Suprapubic skin (tissue), 4 donors: ENCODE data around the gene STARD13. TPM values are rescaled to one million over a fixed set of nuclear protein-coding genes. Genes with fewer than 3 reads are reported as not detected.

Experiments
- DNase-seq, 2 donors: peaks; one replicate each; pipeline ENCODE4 v3.0.0-alpha.2; 2019; ENCODE audit warnings: low spot score in 2 of 2
- H3K27ac ChIP-seq: fragments of 200-600 bp; sonication (generic); one replicate; pipeline ENCODE4 v1.5.1; 2019
- H3K27me3 ChIP-seq: fragments of 200-600 bp; sonication (generic); one replicate; pipeline ENCODE4 v1.5.1; 2019
- H3K36me3 ChIP-seq: fragments of 200-600 bp; sonication (generic); one replicate; pipeline ENCODE4 v1.5.1; 2019
- H3K4me1 ChIP-seq: fragments of 200-600 bp; sonication (generic); one replicate; pipeline ENCODE4 v1.5.1; 2019
- H3K4me3 ChIP-seq: fragments of 200-600 bp; sonication (generic); one replicate; pipeline ENCODE4 v1.5.1; 2019; ENCODE audit warnings: mild to moderate bottlenecking
- H3K9me3 ChIP-seq: fragments of 200-600 bp; sonication (generic); one replicate; pipeline ENCODE4 v1.5.1; 2019
- EP300 ChIP-seq: sonication (generic); formaldehyde crosslinking; IDR thresholded peaks from one replicate; pipeline ENCODE4 v1.6.1; 2017; ENCODE audit warnings: antibody characterized with exemption
- POLR2A ChIP-seq, 2 donors: fragments of 450-650 bp; IDR thresholded peaks; one replicate each; pipeline ENCODE4 v1.6.1; 2017; ENCODE audit warnings: antibody characterized with exemption in 2 of 2, mild to moderate bottlenecking in 2 of 2, moderate library complexity in 2 of 2
- POLR2AphosphoS5 ChIP-seq, 3 donors: sonication (generic); formaldehyde crosslinking; IDR thresholded peaks; one replicate each; pipeline ENCODE4 v1.6.1; 2017; ENCODE audit warnings: antibody characterized with exemption in 3 of 3
- WGBS: methylation state at CpG from one replicate; pipeline ENCODE4 v1.1.5; 2018; 5-methylcytosine and 5-hydroxymethylcytosine counted together
- total RNA-seq, 4 donors: library from RNA; depleted of rRNA; stranded (reverse); fragments of >200 nt; gene quantifications; one replicate each; pipeline ENCODE4 v1.1.0, GENCODE V29; 2016
- TF ChIP-seq, protein P1 (sequence below), 2 donors: fragments of 200-600 bp in 1 of 2; fragments of 450-650 bp in 1 of 2; sonication (generic) in 1 of 2; IDR thresholded peaks; one replicate each; pipeline ENCODE4 v1.5.1; 2016 to 2019; ENCODE audit warnings: antibody characterized with exemption in 2 of 2, mild to moderate bottlenecking in 1 of 2, moderate library complexity in 1 of 2

Gene STARD13
- total RNA-seq, 4 donors from 2014 or later = 7.9 to 31.4 (median 15.9) TPM

DNA sequence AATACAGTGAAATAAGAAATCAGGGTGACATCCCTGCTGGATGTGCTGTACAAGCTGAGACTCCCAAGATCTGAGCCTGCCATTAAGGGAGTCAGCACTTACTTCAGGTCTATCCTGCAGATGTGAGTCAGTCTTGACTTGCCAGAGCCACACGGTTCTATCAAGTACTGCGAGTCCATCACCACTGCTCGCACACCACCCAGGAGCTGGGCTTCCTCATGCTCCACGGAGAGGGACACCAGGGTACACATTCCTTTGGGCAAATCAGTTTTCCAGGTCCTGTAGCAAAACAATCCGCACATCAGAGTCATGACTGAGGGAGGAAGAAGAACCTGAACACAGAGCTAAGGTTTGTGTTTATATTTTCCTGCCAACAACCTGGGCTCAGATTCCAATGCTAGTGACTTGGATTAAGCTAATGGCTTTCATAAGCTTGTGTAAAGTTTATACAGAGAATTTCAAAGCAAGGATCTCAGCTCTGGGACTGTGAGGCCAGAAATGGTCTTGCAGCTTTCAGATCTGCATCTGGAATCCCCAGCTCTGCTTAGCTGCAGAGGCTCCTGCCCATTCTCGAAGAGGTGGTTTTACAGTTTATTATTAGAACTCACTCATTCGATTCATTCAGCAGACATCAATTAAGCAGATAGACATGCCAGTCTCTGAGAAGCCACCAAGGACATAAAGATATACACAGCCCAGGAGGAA, 178.7 kb downstream of the STARD13 start:
- Histone ChIP-seq H3K4me1 (peaks cover 34% of the 10 kb centered on the region), H3K4me3 (no peak overlapping the region), H3K36me3 (peaks cover 50% of the 10 kb centered on the region), H3K27me3 (no peaks in the 10 kb centered on the region), H3K27ac (no peak overlapping the region), H3K9me3 (no peaks in the 10 kb centered on the region)
- 81% methylated on average over 7 of the region's 7 CpGs for WGBS
- DNase-seq = no peak
- TF ChIP-seq POLR2A (IDR thresholded peaks at IDR 0.05) = no peak
- TF ChIP-seq POLR2AphosphoS5 (IDR thresholded peaks at IDR 0.05) = no peak
- TF ChIP-seq, protein P1, sequence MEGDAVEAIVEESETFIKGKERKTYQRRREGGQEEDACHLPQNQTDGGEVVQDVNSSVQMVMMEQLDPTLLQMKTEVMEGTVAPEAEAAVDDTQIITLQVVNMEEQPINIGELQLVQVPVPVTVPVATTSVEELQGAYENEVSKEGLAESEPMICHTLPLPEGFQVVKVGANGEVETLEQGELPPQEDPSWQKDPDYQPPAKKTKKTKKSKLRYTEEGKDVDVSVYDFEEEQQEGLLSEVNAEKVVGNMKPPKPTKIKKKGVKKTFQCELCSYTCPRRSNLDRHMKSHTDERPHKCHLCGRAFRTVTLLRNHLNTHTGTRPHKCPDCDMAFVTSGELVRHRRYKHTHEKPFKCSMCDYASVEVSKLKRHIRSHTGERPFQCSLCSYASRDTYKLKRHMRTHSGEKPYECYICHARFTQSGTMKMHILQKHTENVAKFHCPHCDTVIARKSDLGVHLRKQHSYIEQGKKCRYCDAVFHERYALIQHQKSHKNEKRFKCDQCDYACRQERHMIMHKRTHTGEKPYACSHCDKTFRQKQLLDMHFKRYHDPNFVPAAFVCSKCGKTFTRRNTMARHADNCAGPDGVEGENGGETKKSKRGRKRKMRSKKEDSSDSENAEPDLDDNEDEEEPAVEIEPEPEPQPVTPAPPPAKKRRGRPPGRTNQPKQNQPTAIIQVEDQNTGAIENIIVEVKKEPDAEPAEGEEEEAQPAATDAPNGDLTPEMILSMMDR (IDR thresholded peaks at IDR 0.05) = no peak
- TF ChIP-seq EP300 = no peak

DNA sequence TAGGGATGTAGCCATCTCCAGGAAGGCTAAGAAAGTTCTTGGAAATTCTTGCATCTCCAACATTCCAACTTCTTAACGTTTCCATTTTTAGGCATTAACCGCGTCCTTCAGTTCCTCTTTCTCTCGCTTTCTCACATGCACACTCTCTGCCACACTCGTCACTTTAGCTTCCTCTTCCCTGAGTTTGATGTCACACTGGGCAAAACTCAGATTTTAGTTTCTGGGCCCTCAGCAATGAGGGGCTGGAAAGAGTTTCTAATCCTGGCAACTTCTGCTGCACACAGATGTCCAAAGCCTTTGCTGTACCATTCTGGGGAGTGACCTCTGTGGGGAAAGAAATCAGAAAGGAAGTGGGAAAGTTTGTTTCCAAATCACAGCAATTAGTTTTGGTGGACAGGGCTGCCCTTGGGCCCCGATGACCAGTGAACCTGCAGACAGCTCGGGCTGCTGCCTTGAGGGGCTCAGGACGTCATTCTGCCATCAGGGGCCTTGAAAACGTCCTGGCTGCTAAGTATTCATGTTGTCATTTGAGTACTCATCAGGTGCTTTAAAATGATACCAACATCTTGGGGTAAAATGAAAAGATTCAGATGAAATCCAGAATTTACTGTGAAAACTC, 180.1 kb downstream of the STARD13 start:
- Histone ChIP-seq H3K4me3 (no peak overlapping the region), H3K27me3 (no peaks in the 10 kb centered on the region), H3K9me3 (no peaks in the 10 kb centered on the region), H3K27ac (peak overlapping the region; percentile 22), H3K36me3 (peaks cover 50% of the 10 kb centered on the region), H3K4me1 (peaks cover 21% of the 10 kb centered on the region)
- no peak for DNase-seq
- 70% methylated on average over 9 of the region's 9 CpGs for WGBS
- TF ChIP-seq POLR2AphosphoS5 (IDR thresholded peaks at IDR 0.05) (no peak), POLR2A (IDR thresholded peaks at IDR 0.05) (no peak), EP300 (no peak)
- TF ChIP-seq, protein P1 (IDR thresholded peaks at IDR 0.05) = no peak

DNA sequence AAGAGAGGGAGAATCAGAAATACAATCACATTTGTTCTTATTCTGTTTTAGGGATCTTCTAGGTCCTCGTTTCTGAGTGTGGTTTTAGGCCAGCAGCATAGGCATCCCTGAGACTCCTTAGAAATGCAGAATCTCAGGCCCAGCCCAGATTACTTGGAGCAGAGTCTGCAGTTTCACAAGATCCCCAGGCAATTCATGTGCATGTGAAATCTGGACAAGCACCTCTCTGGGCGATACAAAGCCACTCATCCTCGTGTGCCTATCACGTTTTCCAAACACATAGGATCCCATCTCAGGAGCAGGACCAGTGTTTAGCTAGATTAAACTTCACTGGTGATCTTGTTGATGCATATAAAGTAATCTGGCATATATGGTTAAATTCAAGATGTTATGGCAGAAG, 182.1 kb downstream of the STARD13 start:
- peaks cover 1% of the 10 kb centered on the region for H3K9me3 ChIP-seq
- peaks cover under 1% of the 10 kb centered on the region for H3K4me1 ChIP-seq
- 89% methylated on average over 4 of the region's 4 CpGs for WGBS
- H3K27me3 ChIP-seq = no peaks in the 10 kb centered on the region
- peaks cover 38% of the 10 kb centered on the region for H3K36me3 ChIP-seq
- H3K4me3 ChIP-seq = no peak overlapping the region
- TF ChIP-seq, protein P1 (IDR thresholded peaks at IDR 0.05) = no peak
- TF ChIP-seq EP300 (no peak), POLR2A (IDR thresholded peaks at IDR 0.05) (no peak)
- no peak overlapping the region for H3K27ac ChIP-seq
- no peak for DNase-seq

DNA sequence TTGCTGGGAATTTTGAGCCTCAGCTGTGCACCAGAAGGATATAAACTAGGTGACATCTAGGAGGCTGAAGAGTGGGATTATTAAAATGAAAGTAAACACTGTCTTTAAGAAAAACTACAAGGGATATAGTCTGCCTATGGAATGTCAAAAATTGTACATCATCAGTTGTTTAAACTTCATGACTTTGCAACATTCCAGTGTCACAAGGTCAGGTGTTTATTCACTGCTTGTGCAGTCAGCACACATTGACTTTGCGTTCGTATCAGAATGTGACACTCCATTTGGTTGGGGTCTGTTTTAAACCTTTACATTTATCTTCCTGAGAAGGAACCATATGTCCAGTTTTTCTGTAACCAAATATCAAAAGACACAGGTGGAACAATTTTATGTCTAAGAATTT, 183.7 kb downstream of the STARD13 start:
- Histone ChIP-seq H3K27ac (no peak overlapping the region), H3K27me3 (no peaks in the 10 kb centered on the region), H3K9me3 (peaks cover 7% of the 10 kb centered on the region), H3K36me3 (peaks cover 22% of the 10 kb centered on the region), H3K4me3 (no peak overlapping the region), H3K4me1 (no peaks in the 10 kb centered on the region)
- DNase-seq = no peak
- TF ChIP-seq EP300 = no peak
- TF ChIP-seq, protein P1 (IDR thresholded peaks at IDR 0.05) = no peak
- no peak for TF ChIP-seq POLR2AphosphoS5 (IDR thresholded peaks at IDR 0.05)
- TF ChIP-seq POLR2A (IDR thresholded peaks at IDR 0.05) = no peak
- WGBS = 91% methylated on average over 2 of the region's 2 CpGs

DNA sequence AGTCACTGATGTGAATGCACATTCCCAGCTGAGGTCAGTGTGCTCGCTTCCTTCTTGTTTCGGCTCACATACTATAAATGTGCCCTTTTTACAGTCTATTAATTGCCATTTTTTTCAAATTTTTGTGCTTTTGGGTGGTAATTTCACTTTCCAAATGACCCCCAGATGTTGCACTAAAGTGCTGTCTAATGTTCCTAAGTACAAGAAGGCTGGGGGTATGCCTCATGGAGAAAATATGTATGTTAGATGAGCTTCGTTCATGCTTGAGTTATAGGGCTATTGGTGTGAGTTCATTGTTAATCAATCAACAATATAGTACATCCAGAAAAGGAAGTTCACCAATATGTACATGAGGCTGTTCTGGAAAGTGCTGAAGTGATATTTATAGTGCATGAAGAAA, 184.7 kb downstream of the STARD13 start:
- H3K27me3 ChIP-seq = no peaks in the 10 kb centered on the region
- TF ChIP-seq POLR2A (IDR thresholded peaks at IDR 0.05) = no peak
- no peak for TF ChIP-seq POLR2AphosphoS5 (IDR thresholded peaks at IDR 0.05)
- TF ChIP-seq, protein P1 (IDR thresholded peaks at IDR 0.05) = no peak
- no peak for TF ChIP-seq EP300
- H3K4me1 ChIP-seq = no peaks in the 10 kb centered on the region
- WGBS = 67% methylated on average over 3 of the region's 3 CpGs
- peaks cover 7% of the 10 kb centered on the region for H3K9me3 ChIP-seq
- no peak overlapping the region for H3K27ac ChIP-seq
- H3K36me3 ChIP-seq = peaks cover 12% of the 10 kb centered on the region
- no peak overlapping the region for H3K4me3 ChIP-seq
- DNase-seq = no peak
